ENCODE data around the gene CMTM4.

DNA sequence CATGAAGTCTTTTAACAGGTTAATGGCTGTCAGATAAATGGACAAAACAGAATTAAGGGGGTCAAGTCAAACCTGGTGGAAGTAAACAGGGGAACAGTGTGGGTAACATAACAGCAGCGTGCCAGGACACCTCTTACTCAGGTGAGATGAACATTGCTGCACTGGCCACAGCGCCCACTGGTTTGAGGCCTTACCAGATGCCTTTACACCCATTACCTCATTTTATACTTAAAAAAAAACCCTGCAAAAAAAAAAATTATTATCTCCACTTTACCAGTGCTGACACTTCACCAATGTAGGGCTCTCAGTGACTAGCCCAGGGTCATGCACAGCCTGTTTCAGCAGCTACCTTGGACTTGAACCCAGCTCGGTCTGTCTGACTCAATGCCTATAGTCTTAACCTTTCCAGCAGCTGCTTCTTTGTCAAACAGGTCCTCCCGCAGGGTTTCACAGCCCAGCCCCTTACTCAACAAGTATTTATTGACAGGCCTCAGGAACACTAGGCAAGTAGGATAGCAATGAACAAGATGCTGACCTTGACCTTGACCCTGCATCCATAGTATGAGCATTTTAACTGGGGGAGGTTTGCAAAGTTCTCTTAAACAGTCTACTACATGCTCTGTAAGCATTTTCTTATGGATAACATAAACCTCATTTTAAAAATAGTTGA is 61.9 kb downstream of the CMTM4 start:
- TF ChIP-seq, protein P1, sequence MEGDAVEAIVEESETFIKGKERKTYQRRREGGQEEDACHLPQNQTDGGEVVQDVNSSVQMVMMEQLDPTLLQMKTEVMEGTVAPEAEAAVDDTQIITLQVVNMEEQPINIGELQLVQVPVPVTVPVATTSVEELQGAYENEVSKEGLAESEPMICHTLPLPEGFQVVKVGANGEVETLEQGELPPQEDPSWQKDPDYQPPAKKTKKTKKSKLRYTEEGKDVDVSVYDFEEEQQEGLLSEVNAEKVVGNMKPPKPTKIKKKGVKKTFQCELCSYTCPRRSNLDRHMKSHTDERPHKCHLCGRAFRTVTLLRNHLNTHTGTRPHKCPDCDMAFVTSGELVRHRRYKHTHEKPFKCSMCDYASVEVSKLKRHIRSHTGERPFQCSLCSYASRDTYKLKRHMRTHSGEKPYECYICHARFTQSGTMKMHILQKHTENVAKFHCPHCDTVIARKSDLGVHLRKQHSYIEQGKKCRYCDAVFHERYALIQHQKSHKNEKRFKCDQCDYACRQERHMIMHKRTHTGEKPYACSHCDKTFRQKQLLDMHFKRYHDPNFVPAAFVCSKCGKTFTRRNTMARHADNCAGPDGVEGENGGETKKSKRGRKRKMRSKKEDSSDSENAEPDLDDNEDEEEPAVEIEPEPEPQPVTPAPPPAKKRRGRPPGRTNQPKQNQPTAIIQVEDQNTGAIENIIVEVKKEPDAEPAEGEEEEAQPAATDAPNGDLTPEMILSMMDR (IDR thresholded peaks at IDR 0.05): no peak
- TF ChIP-seq POLR2A (IDR thresholded peaks at IDR 0.05): no peak

All from uterus (tissue), 2 donors.